Natural killer cell treated with Interleukin-12 subunit alpha and Interleukin-12 subunit beta and Interleukin-15 and Interleukin-18, amount 100 ng/mL, for 72 hours (primary cell): ENCODE data around the gene NID1. TPM values are rescaled to one million over a fixed set of nuclear protein-coding genes. Genes with fewer than 3 reads are reported as not detected.

Source experiments
- ATAC-seq, 2 donors: fragments of 150-1000 bp; cut with Tn5 transposase in 1 of 2; sonication (Bioruptor Pico), chemical (Tn5 transposase) in 1 of 2; 2 replicates each; pipeline ENCODE4 v1.10.0; 2021
- DNase-seq: peaks from one replicate; pipeline ENCODE4 v3.0.0; 2022; ENCODE audit warnings: low spot score
- H3K27ac Mint-ChIP-seq, 2 donors: 1 replicate in 1 of 2; 2 replicates in 1 of 2; pipeline ENCODE4 v1.8.0; 2022; ENCODE audit warnings: mixed read lengths in 2 of 2, mild to moderate bottlenecking in 1 of 2, moderate library complexity in 1 of 2
- H3K27me3 Mint-ChIP-seq, 2 donors: 1 replicate in 1 of 2; 2 replicates in 1 of 2; pipeline ENCODE4 v1.8.0; 2022; ENCODE audit warnings: mixed read lengths in 2 of 2
- H3K36me3 Mint-ChIP-seq: one replicate; pipeline ENCODE4 v1.8.0; 2022; ENCODE audit warnings: mixed read lengths
- H3K4me1 Mint-ChIP-seq, 2 donors: 1 replicate in 1 of 2; 2 replicates in 1 of 2; pipeline ENCODE4 v1.8.0; 2022; ENCODE audit warnings: low read depth in 2 of 2, mixed read lengths in 2 of 2, mild to moderate bottlenecking in 1 of 2
- H3K4me3 Mint-ChIP-seq: one replicate; pipeline ENCODE4 v1.8.0; 2022; ENCODE audit warnings: mixed read lengths
- H3K9me3 Mint-ChIP-seq: 2 replicates; pipeline ENCODE4 v1.8.0; 2022; ENCODE audit warnings: mixed read lengths
- total RNA-seq, 2 donors: library from RNA; stranded (reverse); gene quantifications; one replicate each; pipeline ENCODE4 v1.2.3, GENCODE V29; 2022

The NID1 gene
- total RNA-seq, 2 donors from 2014 or later, result not detected

GRCh38 chr1:235955777-235956176 lies 109.1 kb downstream of the NID1 start:
- Mint-ChIP-seq H3K4me3 (no peak overlapping the region), H3K27me3 (no peaks in the 10 kb centered on the region), H3K4me1 (peaks cover 27% of the 10 kb centered on the region in 2 donors), H3K9me3 (no peaks in the 10 kb centered on the region), H3K27ac (no peak overlapping the region), H3K36me3 (no peaks in the 10 kb centered on the region)
- ATAC-seq (no peak), DNase-seq (no peak)

DNA sequence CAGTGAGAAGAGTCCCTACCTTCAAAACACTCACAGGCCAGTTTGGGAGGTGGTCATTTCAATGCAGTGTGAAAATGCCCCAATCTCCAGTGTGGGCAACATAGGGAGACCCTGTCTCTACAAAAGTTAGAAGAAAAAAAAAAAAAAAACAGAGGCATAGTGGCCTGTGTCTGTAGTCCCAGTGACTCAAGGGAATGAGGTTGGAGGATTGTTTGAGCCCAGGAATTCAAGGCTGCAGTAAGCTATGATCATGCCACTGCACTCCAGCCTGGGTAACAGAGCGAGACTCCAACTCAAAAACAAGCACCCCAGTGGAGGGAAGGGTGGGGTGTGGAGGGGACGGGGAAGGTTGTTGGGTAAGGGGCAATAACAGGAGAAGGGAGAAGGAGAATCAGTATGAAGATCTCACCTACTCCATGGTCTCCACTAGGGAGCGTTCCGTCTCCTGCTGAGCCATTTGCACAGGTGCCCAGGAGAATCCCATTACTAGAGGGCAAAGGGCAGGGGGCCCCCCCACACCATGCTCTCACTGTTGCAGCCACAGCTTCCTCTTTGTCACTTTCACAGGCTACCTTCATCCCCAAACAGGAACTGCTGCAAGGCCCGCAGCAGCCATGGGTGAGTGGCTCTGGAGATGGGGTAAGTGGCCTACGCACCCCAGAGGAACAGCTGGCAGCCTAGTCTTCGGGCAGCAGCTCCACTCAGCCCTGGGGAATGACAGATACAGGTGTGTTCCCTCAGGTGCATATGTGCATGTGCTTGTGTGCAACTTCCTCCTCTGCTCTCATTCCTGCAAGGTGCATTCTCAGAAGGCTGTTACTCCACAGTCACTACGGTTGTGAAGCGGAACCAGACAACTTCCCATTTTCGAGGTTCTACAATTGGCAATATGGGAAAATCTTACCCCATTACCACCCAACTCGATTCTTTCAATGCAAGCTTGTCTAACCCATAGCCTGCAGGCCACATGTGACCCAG lies 110.3 kb downstream of the NID1 start:
- H3K27ac Mint-ChIP-seq, result peak overlapping the region in 1 of 2 donors; percentile 42

DNA sequence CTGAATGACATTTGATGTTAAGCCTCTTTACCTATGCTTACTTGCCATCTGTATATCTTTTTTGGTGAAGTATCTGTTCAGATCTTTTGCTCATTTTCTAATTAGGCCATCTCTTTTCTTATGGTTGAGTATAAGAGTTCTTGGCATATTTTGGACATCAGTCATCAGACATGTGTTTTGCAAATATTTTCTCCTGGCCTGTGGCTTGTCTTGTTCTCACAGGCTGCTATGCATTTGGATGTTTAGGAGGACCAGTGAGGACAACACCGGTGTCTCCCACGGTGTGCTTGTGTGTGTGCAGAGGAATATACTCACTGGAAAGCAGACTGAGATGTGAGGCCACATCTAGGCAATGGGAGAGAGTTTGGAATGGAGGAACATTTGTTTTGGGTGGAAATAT lies 111.1 kb downstream of the NID1 start:
- Mint-ChIP-seq H3K27me3 (no peaks in the 10 kb centered on the region), H3K4me3 (peak overlapping the region; percentile 64), H3K4me1 (peaks cover 27 to 28% of the 10 kb centered on the region in 2 donors), H3K9me3 (no peaks in the 10 kb centered on the region), H3K27ac (peak overlapping the region; percentile 38 to 42), H3K36me3 (no peaks in the 10 kb centered on the region)
- no peak for ATAC-seq
- DNase-seq, result no peak

More for the DNA sequence above, 110.3 kb downstream of the NID1 start:
- ATAC-seq (peak; percentile 82), DNase-seq (peak; percentile 64)
- H3K4me3 Mint-ChIP-seq, result peak overlapping the region; percentile 64
- no peaks in the 10 kb centered on the region for H3K36me3 Mint-ChIP-seq
- no peaks in the 10 kb centered on the region for H3K27me3 Mint-ChIP-seq
- peaks cover 27% of the 10 kb centered on the region in 2 donors for H3K4me1 Mint-ChIP-seq
- H3K9me3 Mint-ChIP-seq, result no peaks in the 10 kb centered on the region

- peak overlapping the region; percentile 43 for H3K4me3 Mint-ChIP-seq
- H3K9me3 Mint-ChIP-seq, result no peaks in the 10 kb centered on the region
- no peaks in the 10 kb centered on the region for H3K27me3 Mint-ChIP-seq
- ATAC-seq (peak; percentile 83 to 91), DNase-seq (no peak)
- H3K36me3 Mint-ChIP-seq, result no peaks in the 10 kb centered on the region
- peaks cover 27 to 30% of the 10 kb centered on the region in 2 donors for H3K4me1 Mint-ChIP-seq
- H3K27ac Mint-ChIP-seq, result peak overlapping the region; percentile 38 to 42
Measured at GRCh38 chr1:235952950-235953615, 111.8 kb downstream of the NID1 start.

- Mint-ChIP-seq H3K9me3 (no peaks in the 10 kb centered on the region), H3K27ac (no peak overlapping the region), H3K4me3 (no peak overlapping the region), H3K27me3 (no peaks in the 10 kb centered on the region), H3K36me3 (no peaks in the 10 kb centered on the region), H3K4me1 (peaks cover 28 to 31% of the 10 kb centered on the region in 2 donors)
- DNase-seq, result no peak
- no peak for ATAC-seq
Measured at GRCh38 chr1:235951661-235952060, 113.2 kb downstream of the NID1 start.

DNA sequence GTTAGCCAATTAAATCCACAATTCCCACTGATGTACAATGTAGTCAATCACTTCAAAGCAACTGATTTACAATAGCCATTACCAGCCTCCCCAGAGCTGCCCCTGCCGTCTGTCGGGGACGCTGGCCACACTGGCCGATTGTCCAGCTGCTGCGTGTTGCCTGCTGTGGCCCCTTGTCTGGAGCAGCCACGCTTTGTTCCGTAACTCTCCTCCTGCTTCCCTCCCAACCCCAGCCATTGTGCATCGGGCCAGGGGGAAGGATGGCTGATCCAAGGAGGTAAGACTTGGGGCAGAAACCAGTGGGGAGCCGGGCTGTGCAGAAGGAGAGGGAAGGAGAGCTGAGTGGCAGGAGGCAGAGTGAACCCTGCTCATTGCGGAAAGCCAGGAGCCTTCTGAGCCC lies 114.6 kb downstream of the NID1 start:
- ATAC-seq, result no peak
- H3K4me3 Mint-ChIP-seq, result no peak overlapping the region
- H3K4me1 Mint-ChIP-seq, result peaks cover 40 to 41% of the 10 kb centered on the region in 2 donors
- DNase-seq, result no peak
- H3K9me3 Mint-ChIP-seq, result no peaks in the 10 kb centered on the region
- no peak overlapping the region for H3K27ac Mint-ChIP-seq
- H3K36me3 Mint-ChIP-seq, result no peaks in the 10 kb centered on the region
- no peaks in the 10 kb centered on the region for H3K27me3 Mint-ChIP-seq

- ATAC-seq (no peak), DNase-seq (no peak)
- Mint-ChIP-seq H3K9me3 (no peaks in the 10 kb centered on the region), H3K27me3 (no peaks in the 10 kb centered on the region), H3K4me3 (no peak overlapping the region), H3K27ac (peak overlapping the region in 1 of 2 donors; percentile 1), H3K36me3 (no peaks in the 10 kb centered on the region), H3K4me1 (peaks cover 27 to 29% of the 10 kb centered on the region in 2 donors)
Measured at GRCh38 chr1:235948774-235949427, 116.0 kb downstream of the NID1 start.

GRCh38 chr1:235947989-235948388 lies 116.9 kb downstream of the NID1 start:
- H3K27me3 Mint-ChIP-seq, result no peaks in the 10 kb centered on the region
- H3K4me1 Mint-ChIP-seq, result peaks cover 25 to 27% of the 10 kb centered on the region in 2 donors
- H3K36me3 Mint-ChIP-seq, result no peaks in the 10 kb centered on the region
- peak overlapping the region in 1 of 2 donors; percentile 1 for H3K27ac Mint-ChIP-seq
- DNase-seq (no peak), ATAC-seq (no peak)
- no peak overlapping the region for H3K4me3 Mint-ChIP-seq
- H3K9me3 Mint-ChIP-seq, result no peaks in the 10 kb centered on the region

DNA sequence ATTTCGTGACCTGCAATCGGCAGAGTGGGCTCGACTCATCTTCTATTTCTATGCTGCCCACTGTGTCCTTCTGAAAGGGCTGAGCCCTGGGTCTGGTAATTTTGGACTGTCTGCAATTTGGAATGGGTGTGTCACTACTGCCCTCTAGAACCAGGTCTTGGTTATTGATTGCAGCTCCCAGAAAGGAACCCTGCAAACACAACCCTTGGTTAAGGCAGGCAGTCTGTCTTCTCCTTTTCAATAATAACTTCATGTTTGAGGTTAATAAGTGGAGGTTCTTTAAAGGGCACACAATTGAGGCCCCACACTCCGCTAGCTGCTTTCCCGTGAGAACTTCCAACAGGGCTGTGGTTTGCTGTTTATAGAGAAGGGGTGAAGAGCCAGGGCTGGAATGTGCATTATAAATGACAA lies 118.3 kb downstream of the NID1 start:
- peak in 1 of 2 donors; percentile 26 for ATAC-seq
- Mint-ChIP-seq H3K9me3 (no peaks in the 10 kb centered on the region), H3K27ac (peak overlapping the region in 1 of 2 donors; percentile 17), H3K27me3 (no peaks in the 10 kb centered on the region), H3K36me3 (no peaks in the 10 kb centered on the region), H3K4me1 (peaks cover 30 to 31% of the 10 kb centered on the region in 2 donors), H3K4me3 (no peak overlapping the region)
- DNase-seq, result no peak

- DNase-seq, result no peak
Measured at GRCh38 chr1:235945775-235946570, 118.9 kb downstream of the NID1 start.

GRCh38 chr1:235943581-235944114 lies 121.2 kb downstream of the NID1 start:
- Mint-ChIP-seq H3K27ac (peak overlapping the region in 1 of 2 donors; percentile 36), H3K36me3 (peaks cover 5% of the 10 kb centered on the region), H3K27me3 (no peaks in the 10 kb centered on the region), H3K9me3 (peaks cover 3% of the 10 kb centered on the region), H3K4me1 (peaks cover 50 to 53% of the 10 kb centered on the region in 2 donors), H3K4me3 (no peak overlapping the region)
- ATAC-seq (no peak), DNase-seq (no peak)

More at GRCh38 chr1:235945775-235946570, 118.9 kb downstream of the NID1 start:
- Mint-ChIP-seq H3K36me3 (no peaks in the 10 kb centered on the region), H3K27me3 (no peaks in the 10 kb centered on the region), H3K4me1 (peaks cover 30 to 31% of the 10 kb centered on the region in 2 donors), H3K4me3 (no peak overlapping the region), H3K9me3 (no peaks in the 10 kb centered on the region), H3K27ac (peak overlapping the region in 1 of 2 donors; percentile 17)
- ATAC-seq, result no peak

- Mint-ChIP-seq H3K9me3 (peaks cover 3% of the 10 kb centered on the region), H3K4me3 (no peak overlapping the region), H3K27ac (peak overlapping the region in 1 of 2 donors; percentile 99), H3K36me3 (peaks cover 5% of the 10 kb centered on the region), H3K4me1 (peaks cover 54 to 58% of the 10 kb centered on the region in 2 donors), H3K27me3 (no peaks in the 10 kb centered on the region)
- ATAC-seq, result no peak
- DNase-seq, result no peak
Measured at GRCh38 chr1:235942979-235943575, 121.8 kb downstream of the NID1 start.
